Right cardiac atrium (tissue), 5 donors: ENCODE data around the gene TPSAB1. TPM values are rescaled to one million over a fixed set of nuclear protein-coding genes. Genes with fewer than 3 reads are reported as not detected.
A peak's percentile ranks its signal among the peaks of the same experiment; 100 is the strongest.

ENCODE experiments used
- ATAC-seq, 2 donors: fragments of 200-7000 bp; cut with Tn5 transposase; one replicate each; pipeline versions ENCODE4 v1.8.0 to v1.9.1; 2020; ENCODE audit warnings: moderate library complexity in 2 of 2, mild to moderate bottlenecking in 1 of 2
- DNase-seq, 3 donors: peaks; one replicate each; pipeline ENCODE4 v3.0.0-alpha.2; 2020
- H3K27ac ChIP-seq: one replicate; pipeline ENCODE4 v1.5.1; 2013; ENCODE audit warnings: mild to moderate bottlenecking, low read length, control low read depth, moderate library complexity
- H3K27me3 ChIP-seq: one replicate; pipeline ENCODE4 v1.6.1; 2013; ENCODE audit not compliant: control insufficient read depth, insufficient read depth
- H3K4me1 ChIP-seq: one replicate; pipeline ENCODE4 v1.6.1; 2013; ENCODE audit warnings: low read length; ENCODE audit not compliant: control insufficient read depth, insufficient read depth
- H3K4me3 ChIP-seq: one replicate; pipeline ENCODE4 v1.5.1; 2013; ENCODE audit warnings: low read length, control low read depth
- H3K9me3 ChIP-seq: one replicate; pipeline ENCODE4 v1.6.1; 2013; ENCODE audit warnings: low read length; ENCODE audit not compliant: control insufficient read depth
- WGBS: extraction: QIAGEN DNeasy Blood & Tissue Kit; methylation state at CpG from one replicate; pipeline ENCODE4 v1.1.7; 2013; 5-methylcytosine and 5-hydroxymethylcytosine counted together
- intact Hi-C, 4 donors: fragments of 100-400 bp; cut with DNase I; formaldehyde crosslinking; loops; one replicate each; pipeline versions ENCODE4 v1.11.0 to v1.14.0; 2022 to 2023
- polyA plus RNA-seq: library from polyadenylated mRNA; stranded (reverse); fragments of 200-250 nt; gene quantifications from one replicate; pipeline ENCODE4 v1.2.3, GENCODE V29; 2013
- total RNA-seq, 4 donors: library from RNA; stranded (reverse); fragmentation: NEBNext Ultra II Directional; extraction: Animal tissue kit (Norgen Biotek cat#: 25700); gene quantifications; one replicate each; pipeline ENCODE4 v1.2.1, GENCODE V29; 2021
- donor health status: healthy with polysubstance abuse.
- donor health status: DM: no; HTN: yes; CAD: no.
- donor health status: DM: no; HTN: no; CAD: no.
- donor health status: DM: no; HTN: yes; CAD: no; lungs with severe emphysema.
- donor health status: DM: yes; HTN: yes; CAD: no.

TPSAB1 gene
- total and polyA plus RNA-seq, 5 donors, result 1.2 to 8.3 (median 4.5) TPM

- Histone ChIP-seq H3K9me3 (no peaks in the 10 kb centered on the region), H3K27me3 (no peaks in the 10 kb centered on the region), H3K4me1 (no peaks in the 10 kb centered on the region), H3K4me3 (no peak overlapping the region), H3K27ac (no peak overlapping the region)
- peak in 1 of 3 donors; percentile 42 for DNase-seq
- intact Hi-C loops, result no loop called here
- ATAC-seq, result no peak
- 28% methylated on average over 17 of the region's 17 CpGs for WGBS
Observed at GRCh38 chr16:1283296-1283695, 42.8 kb downstream of the TPSAB1 start.

GRCh38 chr16:1283996-1284616 is 43.6 kb downstream of the TPSAB1 start:
- WGBS, result 70% methylated on average over 16 of the region's 16 CpGs
- ATAC-seq (no peak), DNase-seq (peak in 1 of 3 donors; percentile 27)
- Histone ChIP-seq H3K27me3 (no peaks in the 10 kb centered on the region), H3K9me3 (no peaks in the 10 kb centered on the region), H3K27ac (no peak overlapping the region), H3K4me3 (no peak overlapping the region), H3K4me1 (no peaks in the 10 kb centered on the region)
- intact Hi-C loops, result no loop called here

DNA sequence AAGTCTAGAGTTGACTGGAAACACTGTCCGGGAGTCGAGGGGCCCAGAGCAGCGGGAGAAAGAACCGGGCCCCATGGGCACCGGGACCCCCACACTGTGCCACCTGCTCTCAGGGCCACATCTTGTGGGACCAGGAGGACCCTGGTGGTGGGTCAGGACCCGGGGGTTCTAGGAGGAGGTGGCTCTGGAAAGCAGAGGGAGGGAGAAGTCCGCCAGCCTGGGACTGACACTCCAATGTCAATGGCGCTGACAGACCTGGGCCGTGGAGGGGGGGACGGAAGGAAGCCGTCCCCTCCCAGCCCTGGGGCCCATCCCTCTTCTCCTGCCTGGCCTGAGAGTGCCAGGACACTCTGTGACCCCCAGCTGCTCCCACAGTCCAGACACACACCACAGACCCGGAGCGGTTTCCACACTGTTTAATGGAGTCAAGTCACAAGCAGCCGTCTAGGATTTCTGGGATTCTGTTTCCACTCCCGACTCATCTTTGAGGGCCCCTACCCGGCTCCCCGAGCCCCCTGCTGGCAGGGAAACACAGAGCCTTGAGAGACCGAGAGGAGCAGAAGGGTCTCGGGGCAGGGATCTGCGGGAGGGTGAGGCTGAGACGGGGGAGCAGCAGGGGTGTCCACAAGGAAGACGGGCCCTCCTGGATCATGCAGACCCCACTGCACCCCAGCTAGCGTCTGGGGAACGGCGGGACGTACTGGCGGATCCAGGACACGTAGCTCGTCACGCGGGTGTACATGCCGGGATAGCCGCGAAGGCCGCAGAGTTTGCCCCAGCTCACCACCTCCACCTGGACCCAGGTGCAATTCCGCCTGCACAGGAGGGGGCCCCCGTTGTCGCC is 45.4 kb downstream of the TPSAB1 start:
- Histone ChIP-seq H3K4me1 (no peaks in the 10 kb centered on the region), H3K27ac (no peak overlapping the region), H3K4me3 (no peak overlapping the region), H3K27me3 (no peaks in the 10 kb centered on the region), H3K9me3 (no peaks in the 10 kb centered on the region)
- DNase-seq, result peak in 1 of 3 donors; percentile 33
- no peak for ATAC-seq
- 73% methylated on average over 38 of the region's 38 CpGs for WGBS
- intact Hi-C loops, result no loop called here

DNA sequence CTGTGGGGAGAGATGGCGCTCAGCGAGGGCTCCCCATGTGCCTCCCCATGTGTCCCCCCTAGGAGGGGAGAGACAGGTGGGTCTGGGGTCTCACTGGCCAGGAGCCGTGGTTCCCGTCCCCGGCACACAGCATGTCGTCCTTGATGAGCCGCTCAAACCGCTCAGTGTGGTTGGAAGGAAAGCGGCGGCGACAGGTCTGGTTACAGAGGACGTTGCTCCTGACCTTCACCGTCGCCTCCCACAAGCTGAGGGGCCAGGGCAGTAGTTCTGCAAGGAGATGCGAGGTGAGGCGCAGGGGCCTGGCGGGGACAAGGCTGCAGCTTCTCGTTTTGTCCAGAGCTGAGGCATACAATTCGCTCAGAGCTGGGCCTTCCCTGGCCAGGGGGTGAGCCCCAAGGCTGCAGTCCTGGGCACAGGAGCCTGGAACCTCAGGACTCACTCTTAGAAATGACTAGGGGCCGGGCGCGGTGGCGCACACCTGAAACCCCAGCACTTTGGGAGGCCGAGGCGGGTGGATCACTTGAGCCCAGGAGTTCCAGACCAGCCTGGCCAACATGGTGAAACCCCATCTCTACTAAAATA is 46.1 kb downstream of the TPSAB1 start:
- DNase-seq, result peak in 1 of 3 donors; percentile 47
- Histone ChIP-seq H3K27ac (no peak overlapping the region), H3K4me3 (no peak overlapping the region), H3K9me3 (no peaks in the 10 kb centered on the region), H3K4me1 (no peaks in the 10 kb centered on the region), H3K27me3 (no peaks in the 10 kb centered on the region)
- intact Hi-C loops, result no loop called here
- ATAC-seq, result no peak
- WGBS, result 82% methylated on average over 25 of the region's 25 CpGs

DNA sequence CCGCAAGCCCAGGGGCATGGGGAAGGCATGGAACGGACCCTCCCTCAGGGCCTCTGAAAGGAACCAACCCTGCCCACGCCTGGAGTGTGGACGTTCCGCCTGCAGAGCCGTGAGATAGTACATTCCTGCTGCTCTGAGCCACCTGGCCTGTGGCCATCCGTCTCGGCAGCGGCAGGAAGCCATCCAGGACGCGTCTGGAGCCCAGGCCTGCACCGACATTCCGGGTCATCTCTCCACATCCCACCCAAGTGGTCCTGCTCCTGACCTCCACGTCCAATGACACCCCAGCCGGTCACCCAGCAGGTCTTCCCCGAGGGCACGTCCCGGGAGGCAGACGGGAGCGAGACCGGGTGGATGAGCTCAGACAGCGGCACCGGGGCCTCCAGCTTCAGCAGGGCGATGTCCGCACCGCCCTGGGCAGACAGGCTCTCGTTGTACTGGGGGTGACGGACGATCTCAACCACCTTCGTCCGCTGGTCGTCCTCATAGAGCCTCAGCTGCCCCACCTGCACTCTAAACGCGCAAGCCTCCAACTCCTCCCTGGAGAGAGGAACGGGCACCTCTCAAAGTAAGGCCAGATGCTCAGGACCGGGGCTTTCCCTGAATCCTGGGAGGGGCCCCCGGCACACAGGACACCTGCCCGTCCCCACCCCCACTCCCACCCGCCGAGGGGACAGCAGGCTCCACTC is 47.6 kb downstream of the TPSAB1 start:
- ATAC-seq (peak; percentile 55 to 61), DNase-seq (peak in 2 of 3 donors; percentile 54 to 75)
- intact Hi-C loops, result no loop called here
- H3K27me3 ChIP-seq, result no peaks in the 10 kb centered on the region
- no peaks in the 10 kb centered on the region for H3K9me3 ChIP-seq
- WGBS, result 36% methylated on average over 40 of the region's 40 CpGs
- H3K4me3 ChIP-seq, result no peak overlapping the region
- H3K4me1 ChIP-seq, result no peaks in the 10 kb centered on the region
- H3K27ac ChIP-seq, result no peak overlapping the region

DNA sequence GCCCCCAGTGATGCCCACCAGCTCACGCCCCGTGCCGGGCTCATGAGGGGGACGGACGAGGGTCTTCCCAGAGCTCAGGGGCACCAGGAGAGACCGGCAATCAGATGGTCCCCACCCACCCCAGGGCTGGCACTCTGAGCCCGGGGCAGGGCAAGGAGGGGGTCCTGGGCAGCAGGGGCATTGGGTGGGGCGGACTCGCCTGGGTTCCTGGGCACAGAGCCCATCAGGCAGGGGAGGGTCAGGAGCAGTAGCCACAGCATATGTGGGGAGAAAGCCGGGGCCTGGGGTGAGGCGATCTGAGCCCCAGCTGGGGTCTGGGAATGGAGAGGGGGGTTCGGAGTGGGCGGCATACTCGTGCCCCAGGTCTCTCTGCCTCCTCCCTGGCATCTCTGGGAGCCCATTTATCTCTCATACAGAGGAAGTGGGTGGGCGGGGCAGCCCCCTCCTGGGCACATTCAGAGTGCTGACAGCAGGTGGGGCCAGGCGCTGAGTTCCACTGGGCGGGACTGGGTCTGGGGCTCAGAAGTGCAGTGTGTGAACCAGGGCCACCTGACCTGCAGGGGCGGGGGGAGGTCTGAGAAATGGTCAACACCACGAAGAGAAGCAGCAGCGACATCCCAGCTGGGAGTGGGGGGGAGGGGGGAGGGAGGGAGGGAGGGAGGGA is 48.4 kb downstream of the TPSAB1 start:
- peak in 1 of 2 donors; percentile 16 for ATAC-seq
- Histone ChIP-seq H3K27me3 (no peaks in the 10 kb centered on the region), H3K4me3 (no peak overlapping the region), H3K27ac (no peak overlapping the region), H3K9me3 (no peaks in the 10 kb centered on the region), H3K4me1 (no peaks in the 10 kb centered on the region)
- DNase-seq, result peak in 1 of 3 donors; percentile 64
- WGBS, result 28% methylated on average over 20 of the region's 20 CpGs
- intact Hi-C loops, result no loop called here

GRCh38 chr16:1289477-1289866 is 49.0 kb downstream of the TPSAB1 start:
- DNase-seq (peak in 1 of 3 donors; percentile 32), ATAC-seq (no peak)
- H3K4me3 ChIP-seq, result no peak overlapping the region
- H3K9me3 ChIP-seq, result no peaks in the 10 kb centered on the region
- H3K27me3 ChIP-seq, result no peaks in the 10 kb centered on the region
- no peak overlapping the region for H3K27ac ChIP-seq
- H3K4me1 ChIP-seq, result no peaks in the 10 kb centered on the region
- WGBS, result 7% methylated on average over 17 of the region's 17 CpGs
- intact Hi-C loops, result no loop called here

DNA sequence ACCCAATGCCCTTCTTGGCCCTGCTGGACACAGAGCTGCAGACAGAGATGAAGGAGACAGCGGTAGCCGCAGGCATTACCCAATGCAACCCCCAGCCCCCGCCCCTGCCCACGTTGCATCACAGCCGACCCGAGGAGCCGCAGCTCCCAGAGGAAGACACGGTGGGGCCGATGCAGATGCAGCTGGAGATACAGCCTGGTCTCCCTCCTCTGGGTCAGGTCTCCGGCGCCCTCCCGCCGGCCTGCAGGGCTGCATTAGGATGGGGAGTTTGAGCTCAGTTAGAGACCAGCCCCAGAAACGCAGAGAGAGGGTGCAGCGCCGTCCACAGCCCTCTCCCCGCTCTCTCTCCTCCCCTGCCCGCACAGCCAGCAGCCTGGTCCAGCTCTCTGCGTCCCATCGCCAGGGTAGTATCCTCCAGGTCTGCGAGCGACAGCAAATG is 49.6 kb downstream of the TPSAB1 start:
- H3K4me3 ChIP-seq, result no peak overlapping the region
- no peak overlapping the region for H3K27ac ChIP-seq
- H3K9me3 ChIP-seq, result no peaks in the 10 kb centered on the region
- H3K4me1 ChIP-seq, result no peaks in the 10 kb centered on the region
- no peaks in the 10 kb centered on the region for H3K27me3 ChIP-seq
- intact Hi-C loops, result no loop called here
- ATAC-seq (no peak), DNase-seq (peak in 1 of 3 donors; percentile 39)
- WGBS, result 29% methylated on average over 22 of the region's 22 CpGs

- Histone ChIP-seq H3K4me3 (no peak overlapping the region), H3K4me1 (no peaks in the 10 kb centered on the region), H3K27ac (no peak overlapping the region), H3K9me3 (no peaks in the 10 kb centered on the region), H3K27me3 (no peaks in the 10 kb centered on the region)
- ATAC-seq (no peak), DNase-seq (peak in 1 of 3 donors; percentile 24)
- WGBS, result 62% methylated on average over 29 of the region's 29 CpGs
- intact Hi-C loops, result no loop called here
Observed at GRCh38 chr16:1290860-1291575, 50.5 kb downstream of the TPSAB1 start.

- Histone ChIP-seq H3K27ac (no peak overlapping the region), H3K9me3 (no peaks in the 10 kb centered on the region), H3K4me3 (no peak overlapping the region), H3K27me3 (no peaks in the 10 kb centered on the region), H3K4me1 (no peaks in the 10 kb centered on the region)
- peak in 1 of 3 donors; percentile 29 for DNase-seq
- 46% methylated on average over 17 of the region's 17 CpGs for WGBS
- intact Hi-C loops, result no loop called here
- ATAC-seq, result no peak
Observed at GRCh38 chr16:1291576-1291974, 51.1 kb downstream of the TPSAB1 start.
